ENCODE results near the gene NDUFA3. TPM values are rescaled to one million over a fixed set of nuclear protein-coding genes. Genes with fewer than 3 reads are reported as not detected.

NDUFA3 gene
- total RNA-seq, 1 experiment from 2014 or later, result 211 TPM

GRCh38 chr19:54128441-54128725, 25.7 kb downstream of the NDUFA3 start:
- Histone ChIP-seq H3K9me3 (ENCODE audit: control insufficient read depth, insufficient read depth, low read depth, low read length) (no peaks in the 10 kb centered on the region), H3K36me3 (ENCODE audit: control insufficient read depth, insufficient read depth, low read length) (peaks cover 17% of the 10 kb centered on the region), H3K4me1 (ENCODE audit: control insufficient read depth, insufficient read depth, low read length) (no peaks in the 10 kb centered on the region), H3K27me3 (ENCODE audit: control insufficient read depth, insufficient read depth, low read length) (no peaks in the 10 kb centered on the region), H3K4me3 (ENCODE audit: low read depth in 2 of 2, low read length in 2 of 2) (no peak overlapping the region), H3K27ac (ENCODE audit: low read length) (no peak overlapping the region)
- DNase-seq (ENCODE audit: low read depth, low spot score), result no peak
- no peak for TF ChIP-seq TCF7L2 (IDR thresholded peaks at IDR 0.05; ENCODE audit: low read depth, low read length)
- no peak for TF ChIP-seq SIN3A (IDR thresholded peaks at IDR 0.05; ENCODE audit: borderline replicate concordance, insufficient read depth, low read depth, low read length)
- no peak for TF ChIP-seq REST (IDR thresholded peaks at IDR 0.05; ENCODE audit: insufficient read depth in 1 of 2, low read depth in 2 of 2, low read length in 1 of 2)
- TF ChIP-seq CTCF (IDR thresholded peaks at IDR 0.05), result no peak
- no peak for TF ChIP-seq POLR2AphosphoS5 (IDR thresholded peaks at IDR 0.05; ENCODE audit: low read depth, low read length)
- ChIA-PET CTCF (no interaction called here), POLR2A (no interaction called here)
- in situ Hi-C loops (cut with HindIII; ENCODE audit: low pct_unique_long_range_greater_than_20kb, low sequenced_read_pairs) (no loop called here), intact Hi-C loops (cut with micrococcal nuclease; ENCODE audit: unreplicated experiment) (no loop called here)
- BruUV-seq (replicated peaks), result no TSS peak
- ATAC-seq, result no peak

- ChIA-PET CTCF (no interaction called here), POLR2A (no interaction called here)
- ATAC-seq (no peak), DNase-seq (ENCODE audit: low read depth, low spot score) (no peak)
- no peak for TF ChIP-seq CTCF (IDR thresholded peaks at IDR 0.05)
- TF ChIP-seq POLR2AphosphoS5 (IDR thresholded peaks at IDR 0.05; ENCODE audit: low read depth, low read length), result no peak
- TF ChIP-seq REST (IDR thresholded peaks at IDR 0.05; ENCODE audit: insufficient read depth in 1 of 2, low read depth in 2 of 2, low read length in 1 of 2), result no peak
- no peak for TF ChIP-seq TCF7L2 (IDR thresholded peaks at IDR 0.05; ENCODE audit: low read depth, low read length)
- no peak for TF ChIP-seq SIN3A (IDR thresholded peaks at IDR 0.05; ENCODE audit: borderline replicate concordance, insufficient read depth, low read depth, low read length)
- H3K9me3 ChIP-seq (ENCODE audit: control insufficient read depth, insufficient read depth, low read depth, low read length), result no peaks in the 10 kb centered on the region
- intact Hi-C loops (cut with micrococcal nuclease; ENCODE audit: unreplicated experiment), result no loop called here
- no peaks in the 10 kb centered on the region for H3K27me3 ChIP-seq (ENCODE audit: control insufficient read depth, insufficient read depth, low read length)
- H3K27ac ChIP-seq (ENCODE audit: low read length), result no peak overlapping the region
- peaks cover 17% of the 10 kb centered on the region for H3K36me3 ChIP-seq (ENCODE audit: control insufficient read depth, insufficient read depth, low read length)
- in situ Hi-C loops (cut with HindIII; ENCODE audit: low pct_unique_long_range_greater_than_20kb, low sequenced_read_pairs), result no loop called here
- no peaks in the 10 kb centered on the region for H3K4me1 ChIP-seq (ENCODE audit: control insufficient read depth, insufficient read depth, low read length)
- no peak overlapping the region for H3K4me3 ChIP-seq (ENCODE audit: low read depth in 2 of 2, low read length in 2 of 2)
- no TSS peak for BruUV-seq (replicated peaks)
Observed at GRCh38 chr19:54128796-54129616, 26.4 kb downstream of the NDUFA3 start.

Data from Panc1 (cell line).